ENCODE measurements around the gene SPA17.

- TF ChIP-seq CTCF (IDR thresholded peaks at IDR 0.05): no peak
- no peak for TF ChIP-seq POLR2A (IDR thresholded peaks at IDR 0.05)
Measured at GRCh38 chr11:124743050-124743449, 69.3 kb downstream of the SPA17 start.

Measured in sigmoid colon (tissue), 3 donors.